NCI-H524 treated with DMSO at 0.1 percent for 48 hours (cell line): ENCODE results near the gene AMOTL2.

Source experiments
- DNase-seq: peaks from one replicate; lab custom pipeline; 2025; lab: John Stamatoyannopoulos, UW

AMOTL2 gene

GRCh38 chr3:134378818-134379217 lies 4.6 kb upstream of the AMOTL2 start:
- DNase-seq: no peak

GRCh38 chr3:134378384-134378783 lies 4.1 kb upstream of the AMOTL2 start:
- DNase-seq: no peak

- no peak for DNase-seq
These were observed 3.6 kb upstream of the AMOTL2 start for GRCh38 chr3:134377896-134378295.

- no peak for DNase-seq
These were observed 2.7 kb upstream of the AMOTL2 start for GRCh38 chr3:134376786-134377426.

- DNase-seq: no peak
These were observed 2.1 kb upstream of the AMOTL2 start for GRCh38 chr3:134376385-134376765.

- DNase-seq: no peak
These were observed 1.5 kb upstream of the AMOTL2 start for GRCh38 chr3:134375582-134376384.

- no peak for DNase-seq
These were observed 739 bp upstream of the AMOTL2 start for GRCh38 chr3:134374791-134375581.

- DNase-seq: peak; percentile 24
These were observed 759 bp downstream of the AMOTL2 start for GRCh38 chr3:134373271-134374104.

- DNase-seq: no peak
These were observed 1.6 kb downstream of the AMOTL2 start for GRCh38 chr3:134372396-134373270.

GRCh38 chr3:134371542-134372324 lies 2.5 kb downstream of the AMOTL2 start:
- DNase-seq: no peak

GRCh38 chr3:134370611-134371531 lies 3.4 kb downstream of the AMOTL2 start:
- DNase-seq: no peak

- peak; percentile 14 for DNase-seq
These were observed 4.2 kb downstream of the AMOTL2 start for GRCh38 chr3:134369861-134370596.

- no peak for DNase-seq
These were observed 5.0 kb downstream of the AMOTL2 start for GRCh38 chr3:134369231-134369741.

- no peak for DNase-seq
These were observed 5.5 kb downstream of the AMOTL2 start for GRCh38 chr3:134368751-134369105.

GRCh38 chr3:134367869-134368750 lies 6.1 kb downstream of the AMOTL2 start:
- DNase-seq: no peak

GRCh38 chr3:134366928-134367811 lies 7.1 kb downstream of the AMOTL2 start:
- DNase-seq: no peak
